ENCODE results near the gene AQP1. TPM values are rescaled to one million over a fixed set of nuclear protein-coding genes. Genes with fewer than 3 reads are reported as not detected.

Gene AQP1
- total RNA-seq, 2 donors from 2014 or later = 0.60 to 0.72 TPM

GRCh38 chr7:30956704-30957103 lies 45.1 kb downstream of the AQP1 start:
- H3K4me3 Mint-ChIP-seq = no peak overlapping the region
- peaks cover 2 to 7% of the 10 kb centered on the region in 2 donors for H3K9me3 Mint-ChIP-seq
- H3K4me1 Mint-ChIP-seq (ENCODE audit: low read depth) = no peaks in the 10 kb centered on the region
- peaks cover 0 to 1% of the 10 kb centered on the region in 2 donors for H3K36me3 Mint-ChIP-seq (ENCODE audit: insufficient read depth in 2 of 2)
- DNase-seq = no peak
- H3K27me3 Mint-ChIP-seq (ENCODE audit: low read depth) = peaks cover 29% of the 10 kb centered on the region
- ATAC-seq (replicated peaks in 1 of 2) = no peak
- no peak overlapping the region for H3K27ac Mint-ChIP-seq

GRCh38 chr7:30963842-30964241 lies 52.2 kb downstream of the AQP1 start, which contains the start of gene GHRHR:
Gene GHRHR, plus strand, starts transcription at chr7:30963953. Its CDS starts 116 bp downstream, at chr7:30964069.
- no peaks in the 10 kb centered on the region for H3K36me3 Mint-ChIP-seq (ENCODE audit: insufficient read depth in 2 of 2)
- peaks cover 16% of the 10 kb centered on the region for H3K27me3 Mint-ChIP-seq (ENCODE audit: low read depth)
- H3K4me1 Mint-ChIP-seq (ENCODE audit: low read depth) = no peaks in the 10 kb centered on the region
- H3K4me3 Mint-ChIP-seq = no peak within 1 kb of the TSS
- DNase-seq (no peak), ATAC-seq (replicated peaks in 1 of 2) (no peak)
- H3K9me3 Mint-ChIP-seq = peaks cover 0 to 2% of the 10 kb centered on the region in 2 donors
- no peak within 1 kb of the TSS for H3K27ac Mint-ChIP-seq

GRCh38 chr7:30965372-30965771 lies 53.7 kb downstream of the AQP1 start:
- Mint-ChIP-seq H3K36me3 (ENCODE audit: insufficient read depth in 2 of 2) (no peaks in the 10 kb centered on the region), H3K27ac (no peak overlapping the region), H3K27me3 (ENCODE audit: low read depth) (peaks cover 16% of the 10 kb centered on the region), H3K4me3 (no peak overlapping the region), H3K9me3 (peaks cover 0 to 2% of the 10 kb centered on the region in 2 donors), H3K4me1 (ENCODE audit: low read depth) (no peaks in the 10 kb centered on the region)
- no peak for ATAC-seq (replicated peaks in 1 of 2)
- no peak for DNase-seq

GRCh38 chr7:30965883-30966282 lies 54.2 kb downstream of the AQP1 start:
- Mint-ChIP-seq H3K27ac (no peak overlapping the region), H3K4me1 (ENCODE audit: low read depth) (no peaks in the 10 kb centered on the region), H3K36me3 (ENCODE audit: insufficient read depth in 2 of 2) (no peaks in the 10 kb centered on the region), H3K27me3 (ENCODE audit: low read depth) (peaks cover 17% of the 10 kb centered on the region), H3K4me3 (no peak overlapping the region), H3K9me3 (peaks cover 0 to 2% of the 10 kb centered on the region in 2 donors)
- DNase-seq (no peak), ATAC-seq (replicated peaks in 1 of 2) (no peak)

GRCh38 chr7:30968294-30968693 lies 56.6 kb downstream of the AQP1 start:
- Mint-ChIP-seq H3K36me3 (ENCODE audit: insufficient read depth in 2 of 2) (no peaks in the 10 kb centered on the region), H3K27ac (no peak overlapping the region), H3K4me1 (ENCODE audit: low read depth) (no peaks in the 10 kb centered on the region), H3K4me3 (no peak overlapping the region), H3K9me3 (no peaks in the 10 kb centered on the region), H3K27me3 (ENCODE audit: low read depth) (peaks cover 34% of the 10 kb centered on the region)
- ATAC-seq (replicated peaks in 1 of 2) (no peak), DNase-seq (no peak)

- Mint-ChIP-seq H3K4me1 (ENCODE audit: low read depth) (no peaks in the 10 kb centered on the region), H3K9me3 (no peaks in the 10 kb centered on the region), H3K4me3 (no peak overlapping the region), H3K27ac (no peak overlapping the region), H3K36me3 (ENCODE audit: insufficient read depth in 2 of 2) (no peaks in the 10 kb centered on the region), H3K27me3 (ENCODE audit: low read depth) (peaks cover 29% of the 10 kb centered on the region)
- ATAC-seq (replicated peaks in 1 of 2) (no peak), DNase-seq (no peak)
Observed at GRCh38 chr7:30968747-30969603, 57.3 kb downstream of the AQP1 start.

- H3K27ac Mint-ChIP-seq = no peak overlapping the region
- H3K4me3 Mint-ChIP-seq = no peak overlapping the region
- ATAC-seq (replicated peaks in 1 of 2) = no peak
- no peaks in the 10 kb centered on the region for H3K36me3 Mint-ChIP-seq (ENCODE audit: insufficient read depth in 2 of 2)
- H3K9me3 Mint-ChIP-seq = no peaks in the 10 kb centered on the region
- H3K4me1 Mint-ChIP-seq (ENCODE audit: low read depth) = peaks cover 5% of the 10 kb centered on the region
- peaks cover 29% of the 10 kb centered on the region for H3K27me3 Mint-ChIP-seq (ENCODE audit: low read depth)
- no peak for DNase-seq
Observed at GRCh38 chr7:30969604-30969970, 57.9 kb downstream of the AQP1 start.

GRCh38 chr7:30970074-30970473 lies 58.4 kb downstream of the AQP1 start:
- Mint-ChIP-seq H3K27ac (no peak overlapping the region), H3K4me1 (ENCODE audit: low read depth) (peaks cover 9% of the 10 kb centered on the region), H3K36me3 (ENCODE audit: insufficient read depth in 2 of 2) (no peaks in the 10 kb centered on the region), H3K4me3 (no peak overlapping the region), H3K27me3 (ENCODE audit: low read depth) (peaks cover 29% of the 10 kb centered on the region), H3K9me3 (no peaks in the 10 kb centered on the region)
- ATAC-seq (replicated peaks in 1 of 2) (no peak), DNase-seq (no peak)

- Mint-ChIP-seq H3K27me3 (ENCODE audit: low read depth) (peaks cover 29% of the 10 kb centered on the region), H3K36me3 (ENCODE audit: insufficient read depth in 2 of 2) (no peaks in the 10 kb centered on the region), H3K9me3 (no peaks in the 10 kb centered on the region), H3K4me1 (ENCODE audit: low read depth) (peaks cover 9% of the 10 kb centered on the region), H3K4me3 (no peak overlapping the region), H3K27ac (no peak overlapping the region)
- ATAC-seq (replicated peaks in 1 of 2) (no peak), DNase-seq (no peak)
Observed at GRCh38 chr7:30970594-30971094, 59.0 kb downstream of the AQP1 start.

GRCh38 chr7:30971440-30971839 lies 59.8 kb downstream of the AQP1 start:
- H3K9me3 Mint-ChIP-seq = no peaks in the 10 kb centered on the region

GRCh38 chr7:30971840-30972563 lies 60.3 kb downstream of the AQP1 start:
- DNase-seq = no peak
- ATAC-seq (replicated peaks in 1 of 2) = no peak
- no peak overlapping the region for H3K27ac Mint-ChIP-seq
- no peaks in the 10 kb centered on the region for H3K9me3 Mint-ChIP-seq
- H3K4me1 Mint-ChIP-seq (ENCODE audit: low read depth) = peaks cover 9% of the 10 kb centered on the region
- H3K4me3 Mint-ChIP-seq = no peak overlapping the region
- no peaks in the 10 kb centered on the region for H3K36me3 Mint-ChIP-seq (ENCODE audit: insufficient read depth in 2 of 2)
- peaks cover 29% of the 10 kb centered on the region for H3K27me3 Mint-ChIP-seq (ENCODE audit: low read depth)

More at GRCh38 chr7:30971440-30971839, 59.8 kb downstream of the AQP1 start:
- ATAC-seq (replicated peaks in 1 of 2) (no peak), DNase-seq (no peak)
- Mint-ChIP-seq H3K27me3 (ENCODE audit: low read depth) (peaks cover 29% of the 10 kb centered on the region), H3K4me1 (ENCODE audit: low read depth) (peaks cover 9% of the 10 kb centered on the region), H3K4me3 (no peak overlapping the region), H3K36me3 (ENCODE audit: insufficient read depth in 2 of 2) (no peaks in the 10 kb centered on the region), H3K27ac (no peak overlapping the region)

- H3K27ac Mint-ChIP-seq = no peak overlapping the region
- no peak for ATAC-seq (replicated peaks in 1 of 2)
- H3K27me3 Mint-ChIP-seq (ENCODE audit: low read depth) = peaks cover 21% of the 10 kb centered on the region
- DNase-seq = no peak
- H3K4me1 Mint-ChIP-seq (ENCODE audit: low read depth) = peaks cover 9% of the 10 kb centered on the region
- no peak overlapping the region for H3K4me3 Mint-ChIP-seq
- no peaks in the 10 kb centered on the region for H3K36me3 Mint-ChIP-seq (ENCODE audit: insufficient read depth in 2 of 2)
- no peaks in the 10 kb centered on the region for H3K9me3 Mint-ChIP-seq
Observed at GRCh38 chr7:30973292-30973691, 61.6 kb downstream of the AQP1 start.

Data from activated T-cell treated with anti-CD3 and anti-CD28 coated beads, Interleukin-2, amount 50 U/mL, for 72 hours (primary cell).